ENCODE measurements around the gene ATG16L1. TPM values are rescaled to one million over a fixed set of nuclear protein-coding genes. Genes with fewer than 3 reads are reported as not detected.
A peak's percentile ranks its signal among the peaks of the same experiment; 100 is the strongest.

ATG16L1 gene
- total and polyA plus RNA-seq, 9 of the 15 experiments (the other 6 are each of a cell fraction or from before 2014, with no cell fraction given): 6.4 to 21.3 (median 17.2) TPM

DNA sequence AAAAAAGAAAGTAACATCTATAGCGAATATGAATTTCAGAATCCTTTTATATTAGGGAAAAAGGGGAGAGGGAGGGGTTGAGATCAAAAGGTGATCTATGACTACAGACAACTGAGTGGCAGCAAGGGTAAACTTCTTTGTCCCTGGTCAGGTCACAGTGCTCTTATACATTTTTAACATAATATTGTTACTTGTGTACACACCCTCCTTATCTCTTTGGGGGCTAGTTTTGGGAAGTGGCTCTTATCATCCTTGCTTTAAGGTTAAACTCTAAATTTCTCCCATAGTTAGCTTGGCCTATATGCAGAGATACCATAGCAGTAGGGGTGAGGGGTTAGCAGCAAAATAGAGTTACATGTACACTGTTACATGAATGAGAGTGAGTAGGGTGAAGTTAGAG is 31.6 kb upstream of the ATG16L1 start:
- BruUV-seq (replicated peaks): no TSS peak
- no peak for FAIRE-seq
- in situ Hi-C loops (cut with MboI): no loop called here
- DNase-seq (ENCODE audit: extremely low read depth in 1 of 4, low spot score in 3 of 4): no peak
- Histone ChIP-seq H3K4me1 (replicated peaks in 1 of 2; ENCODE audit: control insufficient read depth in 2 of 2, insufficient read depth in 2 of 2, low read length in 2 of 2) (peaks cover 27 to 46% of the 10 kb centered on the region in 2 experiments), H3K4me2 (ENCODE audit: insufficient read depth, low read length) (peak overlapping the region; percentile 59; the same call in 1 of the 2 replicates), H3K27ac (ENCODE audit: extremely low read depth, low read depth, low read length) (peak overlapping the region; percentile 84), H2AFZ (ENCODE audit: low read depth, low read length) (peak overlapping the region; percentile 59; the same call in 1 of the 2 replicates), H3K9ac (ENCODE audit: insufficient read depth in 1 of 2, low read depth in 2 of 2, low read length in 2 of 2) (peak overlapping the region in 1 of 2 experiments; percentile 35; a peak in 1 of 4 replicates), H3K4me3 (no peak overlapping the region), H3K9me3 (replicated peaks; ENCODE audit: control insufficient read depth, insufficient read depth, low read depth, low read length) (peaks cover 3% of the 10 kb centered on the region; the same call in 1 of the 2 replicates), H3K36me3 (ENCODE audit: control insufficient read depth, insufficient read depth, low read length) (no peaks in the 10 kb centered on the region), H3K9me1 (ENCODE audit: control insufficient read depth, insufficient read depth, low read length) (no peaks in the 10 kb centered on the region), H4K20me1 (replicated peaks; ENCODE audit: control insufficient read depth, insufficient read depth, low read length) (no peaks in the 10 kb centered on the region), H3K27me3 (ENCODE audit: control insufficient read depth in 2 of 2, insufficient read depth in 2 of 2, low read length in 2 of 2) (no peaks in the 10 kb centered on the region), H3K79me2 (ENCODE audit: control insufficient read depth, insufficient read depth, low read length) (no peaks in the 10 kb centered on the region)
- WGBS (ENCODE audit: insufficient coverage, low coverage, missing lambda C conversion rate): no CpG with 5 or more reads among the region's 1 CpG
- no peak for ATAC-seq
- ChIA-PET POLR2A (no interaction called here), CTCF (ENCODE audit: low intra/inter-chr PET ratio) (no interaction called here)
- intact Hi-C loops (cut with micrococcal nuclease): no loop called here
- no peak for TF ChIP-seq TEAD1 (CRISPR knock-in tag; IDR thresholded peaks at IDR 0.05)
- no peak for TF ChIP-seq NFYB (IDR thresholded peaks at IDR 0.05; ENCODE audit: extremely low read depth, insufficient read length)
- TF ChIP-seq ZKSCAN3 (CRISPR knock-in tag; IDR thresholded peaks at IDR 0.05): no peak
- no peak for TF ChIP-seq PCBP2 (IDR thresholded peaks at IDR 0.05; ENCODE audit: low read depth, low read length, poor library complexity, severe bottlenecking)
- TF ChIP-seq, protein P1, sequence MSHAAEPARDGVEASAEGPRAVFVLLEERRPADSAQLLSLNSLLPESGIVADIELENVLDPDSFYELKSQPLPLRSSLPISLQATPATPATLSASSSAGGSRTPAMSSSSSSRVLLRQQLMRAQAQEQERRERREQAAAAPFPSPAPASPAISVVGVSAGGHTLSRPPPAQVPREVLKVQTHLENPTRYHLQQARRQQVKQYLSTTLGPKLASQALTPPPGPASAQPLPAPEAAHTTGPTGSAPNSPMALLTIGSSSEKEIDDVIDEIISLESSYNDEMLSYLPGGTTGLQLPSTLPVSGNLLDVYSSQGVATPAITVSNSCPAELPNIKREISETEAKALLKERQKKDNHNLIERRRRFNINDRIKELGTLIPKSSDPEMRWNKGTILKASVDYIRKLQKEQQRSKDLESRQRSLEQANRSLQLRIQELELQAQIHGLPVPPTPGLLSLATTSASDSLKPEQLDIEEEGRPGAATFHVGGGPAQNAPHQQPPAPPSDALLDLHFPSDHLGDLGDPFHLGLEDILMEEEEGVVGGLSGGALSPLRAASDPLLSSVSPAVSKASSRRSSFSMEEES (CRISPR knock-in tag; IDR thresholded peaks at IDR 0.05): no peak
- TF ChIP-seq MECOM (CRISPR knock-in tag; IDR thresholded peaks at IDR 0.05): peak; percentile 24; the same call in 1 of the 2 replicates
- TF ChIP-seq, protein P2, sequence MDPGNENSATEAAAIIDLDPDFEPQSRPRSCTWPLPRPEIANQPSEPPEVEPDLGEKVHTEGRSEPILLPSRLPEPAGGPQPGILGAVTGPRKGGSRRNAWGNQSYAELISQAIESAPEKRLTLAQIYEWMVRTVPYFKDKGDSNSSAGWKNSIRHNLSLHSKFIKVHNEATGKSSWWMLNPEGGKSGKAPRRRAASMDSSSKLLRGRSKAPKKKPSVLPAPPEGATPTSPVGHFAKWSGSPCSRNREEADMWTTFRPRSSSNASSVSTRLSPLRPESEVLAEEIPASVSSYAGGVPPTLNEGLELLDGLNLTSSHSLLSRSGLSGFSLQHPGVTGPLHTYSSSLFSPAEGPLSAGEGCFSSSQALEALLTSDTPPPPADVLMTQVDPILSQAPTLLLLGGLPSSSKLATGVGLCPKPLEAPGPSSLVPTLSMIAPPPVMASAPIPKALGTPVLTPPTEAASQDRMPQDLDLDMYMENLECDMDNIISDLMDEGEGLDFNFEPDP (CRISPR knock-in tag; IDR thresholded peaks at IDR 0.05): no peak
- TF ChIP-seq NFIX (CRISPR knock-in tag; IDR thresholded peaks at IDR 0.05; ENCODE audit: low read depth): no peak
- no peak for TF ChIP-seq RBM14 (IDR thresholded peaks at IDR 0.05; ENCODE audit: borderline replicate concordance, insufficient read depth, low read depth, low read length)
- no peak for TF ChIP-seq RBM39 (optimal IDR thresholded peaks at IDR 0.05; ENCODE audit: low read depth, low read length)
- TF ChIP-seq, protein P3, sequence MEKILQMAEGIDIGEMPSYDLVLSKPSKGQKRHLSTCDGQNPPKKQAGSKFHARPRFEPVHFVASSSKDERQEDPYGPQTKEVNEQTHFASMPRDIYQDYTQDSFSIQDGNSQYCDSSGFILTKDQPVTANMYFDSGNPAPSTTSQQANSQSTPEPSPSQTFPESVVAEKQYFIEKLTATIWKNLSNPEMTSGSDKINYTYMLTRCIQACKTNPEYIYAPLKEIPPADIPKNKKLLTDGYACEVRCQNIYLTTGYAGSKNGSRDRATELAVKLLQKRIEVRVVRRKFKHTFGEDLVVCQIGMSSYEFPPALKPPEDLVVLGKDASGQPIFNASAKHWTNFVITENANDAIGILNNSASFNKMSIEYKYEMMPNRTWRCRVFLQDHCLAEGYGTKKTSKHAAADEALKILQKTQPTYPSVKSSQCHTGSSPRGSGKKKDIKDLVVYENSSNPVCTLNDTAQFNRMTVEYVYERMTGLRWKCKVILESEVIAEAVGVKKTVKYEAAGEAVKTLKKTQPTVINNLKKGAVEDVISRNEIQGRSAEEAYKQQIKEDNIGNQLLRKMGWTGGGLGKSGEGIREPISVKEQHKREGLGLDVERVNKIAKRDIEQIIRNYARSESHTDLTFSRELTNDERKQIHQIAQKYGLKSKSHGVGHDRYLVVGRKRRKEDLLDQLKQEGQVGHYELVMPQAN (IDR thresholded peaks at IDR 0.05; ENCODE audit: borderline replicate concordance): no peak
- peak; percentile 16; the same call in 1 of the 2 replicates for TF ChIP-seq ARID1B (IDR thresholded peaks at IDR 0.05)
- TF ChIP-seq FOXA3 (CRISPR knock-in tag; conservative IDR thresholded peaks at IDR 0.05 in 1 of 2, IDR thresholded peaks at IDR 0.05 in 1 of 2): peak in 1 of 2 experiments; percentile 59; a peak in 1 of 4 replicates
- TF ChIP-seq, protein P4, sequence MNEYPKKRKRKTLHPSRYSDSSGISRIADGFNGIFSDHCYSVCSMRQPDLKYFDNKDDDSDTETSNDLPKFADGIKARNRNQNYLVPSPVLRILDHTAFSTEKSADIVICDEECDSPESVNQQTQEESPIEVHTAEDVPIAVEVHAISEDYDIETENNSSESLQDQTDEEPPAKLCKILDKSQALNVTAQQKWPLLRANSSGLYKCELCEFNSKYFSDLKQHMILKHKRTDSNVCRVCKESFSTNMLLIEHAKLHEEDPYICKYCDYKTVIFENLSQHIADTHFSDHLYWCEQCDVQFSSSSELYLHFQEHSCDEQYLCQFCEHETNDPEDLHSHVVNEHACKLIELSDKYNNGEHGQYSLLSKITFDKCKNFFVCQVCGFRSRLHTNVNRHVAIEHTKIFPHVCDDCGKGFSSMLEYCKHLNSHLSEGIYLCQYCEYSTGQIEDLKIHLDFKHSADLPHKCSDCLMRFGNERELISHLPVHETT (CRISPR knock-in tag; conservative IDR thresholded peaks at IDR 0.05 in 1 of 2, IDR thresholded peaks at IDR 0.05 in 1 of 2): 0 out of 4 replicates have a peak, but pooled peaks of 1 of the 2 experiments have one; percentile 25
- TF ChIP-seq HOXB6 (CRISPR knock-in tag; IDR thresholded peaks at IDR 0.05; ENCODE audit: borderline replicate concordance): no peak

All from K562 (cell line).